OCI-LY1 (cell line): ENCODE results near the gene ACVR1B.

Experiments
- CTCF ChIP-seq: fragments of 200-600 bp; sonication (generic), shearing (Covaris generic); IDR thresholded peaks from 2 replicates; pipeline ENCODE4 v1.5.1; 2017; ENCODE audit warnings: mild to moderate bottlenecking, antibody characterized with exemption, low read length, moderate library complexity, mixed read lengths
- EZH2 ChIP-seq: fragments of 200-600 bp; sonication (generic), shearing (Covaris generic); IDR thresholded peaks from 2 replicates; pipeline ENCODE4 v1.8.0; 2017; ENCODE audit warnings: borderline replicate concordance, mixed run types, mild to moderate bottlenecking, antibody characterized with exemption, low read length, moderate library complexity, mixed read lengths

GRCh38 chr12:52005218-52005902 lies 53.9 kb downstream of the ACVR1B start:
- TF ChIP-seq CTCF (no peak), EZH2 (no peak)
